GM23248 (cell line): ENCODE results near the gene SKAP1. TPM values are rescaled to one million over a fixed set of nuclear protein-coding genes. Genes with fewer than 3 reads are reported as not detected.
A peak's percentile ranks its signal among the peaks of the same experiment; 100 is the strongest.
"Not testable (repeated sequence)": the region's sequence is repeated elsewhere in the genome, so short reads cannot be mapped to it uniquely, and the experiment has no call there.

Source experiments
- DNase-seq: peaks from one replicate; pipeline ENCODE4 v3.0.0-alpha.2; 2015
- H2AFZ ChIP-seq: fragments of 200-600 bp; sonication (generic); 2 replicates; pipeline ENCODE4 v1.6.1; 2016; ENCODE audit warnings: antibody characterized with exemption
- H3F3A ChIP-seq: fragments of 200-600 bp; sonication (generic); 2 replicates; pipeline ENCODE4 v1.6.1; 2016; ENCODE audit warnings: mild to moderate bottlenecking, antibody characterized with exemption, mixed run types; ENCODE audit not compliant: insufficient read depth
- H3K27ac ChIP-seq: fragments of 200-600 bp; sonication (generic); 2 replicates; pipeline ENCODE4 v1.5.1; 2016; ENCODE audit warnings: mild to moderate bottlenecking
- H3K27me3 ChIP-seq: fragments of 200-600 bp; sonication (generic); replicated peaks from 2 replicates; pipeline ENCODE4 v1.6.1; 2016; ENCODE audit warnings: mild to moderate bottlenecking; ENCODE audit not compliant: insufficient read depth
- H3K36me3 ChIP-seq: fragments of 200-600 bp; sonication (generic); 2 replicates; pipeline ENCODE4 v1.6.1; 2016; ENCODE audit warnings: low read depth, mild to moderate bottlenecking
- H3K4me1 ChIP-seq: fragments of 200-600 bp; sonication (generic); 2 replicates; pipeline ENCODE4 v1.6.1; 2016; ENCODE audit warnings: mild to moderate bottlenecking; ENCODE audit not compliant: insufficient read depth
- H3K4me2 ChIP-seq: fragments of 200-600 bp; sonication (generic); one replicate; pipeline ENCODE4 v1.6.1; 2016; ENCODE audit warnings: mild to moderate bottlenecking; ENCODE audit not compliant: unreplicated experiment
- H3K4me3 ChIP-seq: fragments of 200-600 bp; sonication (generic); 2 replicates; pipeline ENCODE4 v1.5.1; 2016; ENCODE audit warnings: mild to moderate bottlenecking
- H3K79me2 ChIP-seq: fragments of 200-600 bp; sonication (generic); 2 replicates; pipeline ENCODE4 v1.6.1; 2016; ENCODE audit warnings: mild to moderate bottlenecking; ENCODE audit not compliant: insufficient read depth
- H3K9ac ChIP-seq: fragments of 200-600 bp; sonication (generic); 2 replicates; pipeline ENCODE4 v1.6.1; 2016; ENCODE audit warnings: mild to moderate bottlenecking
- H3K9me2 ChIP-seq: fragments of 200-600 bp; sonication (generic); 2 replicates; pipeline ENCODE4 v1.6.1; 2016; ENCODE audit warnings: mixed run types, mild to moderate bottlenecking, moderate library complexity; ENCODE audit not compliant: insufficient read depth
- H3K9me3 ChIP-seq: fragments of 200-600 bp; sonication (generic); one replicate; pipeline ENCODE4 v1.6.1; 2017; ENCODE audit warnings: low read depth
- H4K20me1 ChIP-seq: fragments of 200-600 bp; sonication (generic); 2 replicates; pipeline ENCODE4 v1.6.0; 2016; ENCODE audit not compliant: insufficient read depth
- EZH2 ChIP-seq: fragments of 200-600 bp; sonication (generic); IDR thresholded peaks from 2 replicates; pipeline ENCODE4 v1.6.1; 2018; ENCODE audit warnings: antibody characterized with exemption, mild to moderate bottlenecking; ENCODE audit not compliant: insufficient read depth, poor library complexity, severe bottlenecking
- EZH2phosphoT487 ChIP-seq: fragments of 200-600 bp; sonication (generic); IDR thresholded peaks from 2 replicates; pipeline ENCODE4 v1.6.1; 2018; ENCODE audit warnings: antibody characterized with exemption, moderate library complexity, mild to moderate bottlenecking, low read depth; ENCODE audit not compliant: insufficient read depth
- WGBS, 2 experiments: methylation state at CpG; one replicate each; pipeline ENCODE4 v1.1.6; 2015 to 2017; ENCODE audit warnings: low lambda C conversion rate in 2 of 2, low coverage in 1 of 2; ENCODE audit errors: missing lambda C conversion rate in 2 of 2; 5-methylcytosine and 5-hydroxymethylcytosine counted together
- in situ Hi-C: fragments of 300-500 bp; cut with MboI; formaldehyde crosslinking; loops from 2 replicates; pipeline ENCODE4 v1.15.0; 2020
- polyA plus RNA-seq: library from polyadenylated mRNA; unstranded; fragments of >200 nt; fragmentation: Nextera tagmentation; extraction: Ambion mirVana; gene quantifications from 2 replicates; pipeline ENCODE4 v1.2.1, GENCODE V29; 2016
- total RNA-seq: library from RNA; depleted of rRNA; stranded (reverse); fragments of >200 nt; shearing (Covaris generic); gene quantifications from 2 replicates; pipeline ENCODE4 v1.2.3, GENCODE V29; 2014

Gene SKAP1
- total and polyA plus RNA-seq, 2 experiments from 2014 or later = not detected

DNA sequence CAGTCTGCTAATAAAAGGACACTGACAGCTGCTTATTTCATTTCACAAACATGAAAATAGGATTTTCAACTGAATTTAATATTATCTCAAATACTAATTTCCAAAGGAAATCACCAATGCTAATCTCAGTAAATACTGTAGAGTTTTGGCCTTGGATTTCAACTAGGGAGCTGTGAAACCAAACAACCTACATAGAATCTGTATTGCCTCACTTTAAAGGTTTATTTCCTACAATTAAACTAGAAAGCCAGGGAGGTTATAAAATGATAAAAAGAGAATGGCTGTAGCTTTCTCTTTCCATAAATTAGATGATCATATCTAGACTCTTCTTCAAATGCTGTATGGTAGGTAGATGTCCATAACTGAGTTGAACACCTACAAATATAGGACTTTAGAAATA, 82.8 kb downstream of the SKAP1 start:
- no peaks in the 10 kb centered on the region for H3K9me3 ChIP-seq
- no peaks in the 10 kb centered on the region for H3K9me2 ChIP-seq

GRCh38 chr17:48344251-48344650, 85.8 kb downstream of the SKAP1 start:
- 0 out of 2 replicates have a peak, but pooled peaks cover 4% of the 10 kb centered on the region for H3K27me3 ChIP-seq
- no peak for TF ChIP-seq EZH2
- no peak for TF ChIP-seq EZH2phosphoT487
- H2AFZ ChIP-seq = no peak overlapping the region
- no peaks in the 10 kb centered on the region for H4K20me1 ChIP-seq
- no peak for DNase-seq
- no peaks in the 10 kb centered on the region for H3K36me3 ChIP-seq
- no peaks in the 10 kb centered on the region for H3K4me1 ChIP-seq
- no peak overlapping the region for H3K4me2 ChIP-seq
- no peak overlapping the region for H3K4me3 ChIP-seq
- H3K27ac ChIP-seq = no peak overlapping the region
- no peaks in the 10 kb centered on the region for H3K9me2 ChIP-seq
- in situ Hi-C loops = no loop called here
- H3K9me3 ChIP-seq = no peaks in the 10 kb centered on the region
- H3F3A ChIP-seq = no peaks in the 10 kb centered on the region
- H3K9ac ChIP-seq = no peak overlapping the region
- H3K79me2 ChIP-seq = no peaks in the 10 kb centered on the region

More for the DNA sequence above, 82.8 kb downstream of the SKAP1 start:
- Histone ChIP-seq H3K4me3 (no peak overlapping the region), H2AFZ (0 out of 2 replicates have a peak overlapping the region, but pooled peaks have one; percentile 12), H4K20me1 (no peaks in the 10 kb centered on the region), H3F3A (no peaks in the 10 kb centered on the region), H3K27ac (no peak overlapping the region), H3K4me2 (no peak overlapping the region), H3K9ac (no peak overlapping the region), H3K27me3 (0 out of 2 replicates have a peak, but pooled peaks cover 4% of the 10 kb centered on the region), H3K4me1 (0 out of 2 replicates have a peak, but pooled peaks cover 3% of the 10 kb centered on the region), H3K36me3 (no peaks in the 10 kb centered on the region), H3K79me2 (no peaks in the 10 kb centered on the region)
- in situ Hi-C loops = no loop called here
- DNase-seq = no peak
- TF ChIP-seq EZH2 (no peak), EZH2phosphoT487 (no peak)

- Histone ChIP-seq H3K4me1 (no peaks in the 10 kb centered on the region), H3K9me2 (no peaks in the 10 kb centered on the region), H3K79me2 (no peaks in the 10 kb centered on the region), H4K20me1 (no peaks in the 10 kb centered on the region), H3F3A (no peaks in the 10 kb centered on the region), H3K4me3 (no peak overlapping the region), H3K27me3 (no peaks in the 10 kb centered on the region), H3K36me3 (no peaks in the 10 kb centered on the region), H3K27ac (no peak overlapping the region), H3K9ac (no peak overlapping the region), H2AFZ (no peak overlapping the region), H3K4me2 (no peak overlapping the region), H3K9me3 (no peaks in the 10 kb centered on the region)
- no peak for TF ChIP-seq EZH2
- no peak for TF ChIP-seq EZH2phosphoT487
- DNase-seq = no peak
- in situ Hi-C loops = no loop called here
- 75 to 85% methylated on average over 2 of the region's 2 CpGs for WGBS, 2 experiments
Measured at GRCh38 chr17:48340916-48341315, 89.1 kb downstream of the SKAP1 start.

DNA sequence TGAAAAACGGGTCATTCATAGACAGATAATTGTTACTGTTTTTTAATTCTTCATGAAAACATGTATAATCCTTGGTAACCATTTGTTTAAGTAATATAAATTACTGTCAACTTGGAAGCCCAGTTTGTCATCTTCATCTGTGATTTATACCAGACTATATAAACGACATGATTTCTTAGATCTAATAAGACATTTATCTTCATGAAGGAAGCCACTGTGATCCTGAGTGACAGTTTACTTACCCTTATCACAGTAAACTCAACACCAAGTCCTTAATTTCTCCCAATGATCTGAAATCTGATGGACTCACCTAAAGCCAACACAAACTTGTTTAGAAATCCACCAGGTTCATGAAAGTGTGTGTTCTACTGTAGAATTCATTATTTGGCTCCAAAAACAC, 91.3 kb downstream of the SKAP1 start:
- Histone ChIP-seq H3K36me3 (no peaks in the 10 kb centered on the region), H3K27me3 (no peaks in the 10 kb centered on the region), H3K4me3 (no peak overlapping the region), H4K20me1 (no peaks in the 10 kb centered on the region), H3K4me1 (0 out of 2 replicates have a peak, but pooled peaks cover under 1% of the 10 kb centered on the region), H3F3A (no peaks in the 10 kb centered on the region), H3K9me2 (no peaks in the 10 kb centered on the region), H3K79me2 (no peaks in the 10 kb centered on the region), H3K9me3 (no peaks in the 10 kb centered on the region), H2AFZ (no peak overlapping the region), H3K9ac (no peak overlapping the region), H3K27ac (no peak overlapping the region), H3K4me2 (no peak overlapping the region)
- no peak for DNase-seq
- no peak for TF ChIP-seq EZH2phosphoT487
- WGBS, 2 experiments = 56 to 63% methylated on average over 2 of the region's 2 CpGs
- in situ Hi-C loops = no loop called here

GRCh38 chr17:48337903-48338302, 92.1 kb downstream of the SKAP1 start:
- 75% methylated on average over 2 of the region's 2 CpGs for WGBS, 2 experiments
- in situ Hi-C loops = not testable (repeated sequence)

More at GRCh38 chr17:48337903-48338302, 92.1 kb downstream of the SKAP1 start:
- not testable (repeated sequence) for H3K4me2 ChIP-seq, H2AFZ ChIP-seq, H3K79me2 ChIP-seq, H3K9ac ChIP-seq, H3K36me3 ChIP-seq, H3F3A ChIP-seq, H3K27me3 ChIP-seq, H3K4me1 ChIP-seq, H3K9me2 ChIP-seq, H3K27ac ChIP-seq, H4K20me1 ChIP-seq, H3K4me3 ChIP-seq, DNase-seq, H3K9me3 ChIP-seq
